Gastrocnemius medialis (tissue), 4 donors: ENCODE results near the gene AGGF1.

ENCODE experiments used
- CTCF ChIP-seq, 5 experiments: fragments of 450-650 bp in 3 of 5; fragments of 200-600 bp in 2 of 5; sonication (generic) in 2 of 5; IDR thresholded peaks in 4 of 5; conservative IDR thresholded peaks in 1 of 5; 1 replicate in 4 of 5; 2 replicates in 1 of 5; pipeline ENCODE4 v1.5.1; 2016 to 2019; ENCODE audit warnings: antibody characterized with exemption in 5 of 5, mild to moderate bottlenecking in 3 of 5, moderate library complexity in 3 of 5
- POLR2A ChIP-seq, 2 donors: fragments of 450-650 bp; IDR thresholded peaks; one replicate each; pipeline ENCODE4 v1.6.1; 2017; ENCODE audit warnings: antibody characterized with exemption in 2 of 2, mild to moderate bottlenecking in 2 of 2, moderate library complexity in 2 of 2

- no peak for TF ChIP-seq CTCF (IDR thresholded peaks at IDR 0.05 in 4 of 5, conservative IDR thresholded peaks at IDR 0.05 in 1 of 5)
- TF ChIP-seq POLR2A (IDR thresholded peaks at IDR 0.05), result no peak
These were observed 49.6 kb upstream of the AGGF1 start for GRCh38 chr5:76980518-76981144.
